ENCODE measurements around the gene TH.

TH gene

DNA sequence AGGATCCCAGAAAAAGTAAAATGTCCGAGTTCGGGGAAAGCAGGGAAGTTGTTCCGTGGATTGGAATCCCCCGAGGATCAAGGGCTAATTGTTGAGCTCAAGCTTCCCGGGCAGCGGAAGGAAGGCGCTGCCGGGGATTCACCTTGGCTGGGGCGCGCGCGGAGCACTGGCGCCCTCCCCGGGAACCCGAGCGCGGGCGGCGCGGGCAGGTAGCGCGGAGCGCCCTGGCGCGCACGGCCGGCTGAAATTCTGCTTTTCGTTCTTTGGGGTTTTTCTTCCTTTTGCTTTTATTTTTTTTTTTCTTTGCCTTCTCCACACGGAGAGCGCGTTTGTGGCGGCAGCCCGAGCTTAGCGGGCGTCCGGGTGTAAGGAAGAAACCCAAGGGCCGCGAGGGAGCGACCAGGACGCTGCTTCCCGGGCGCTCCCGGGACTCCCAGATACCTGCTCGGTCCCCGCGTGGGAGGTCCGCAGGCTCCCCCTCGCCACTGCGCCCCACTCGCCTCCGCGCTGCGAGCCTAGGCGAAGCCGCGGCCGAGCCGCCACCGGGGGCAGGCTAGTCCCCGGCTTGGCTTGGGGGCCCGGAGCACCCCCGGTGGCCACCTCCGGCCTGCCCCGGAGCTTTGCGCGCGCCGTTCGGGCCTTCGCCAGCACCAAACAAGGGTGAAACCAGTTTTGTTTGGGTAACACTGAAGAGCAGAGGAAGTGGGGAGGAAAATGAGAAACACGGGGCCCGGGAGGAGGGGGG is 27.6 kb downstream of the TH start:
- no peak for DNase-seq

DNA sequence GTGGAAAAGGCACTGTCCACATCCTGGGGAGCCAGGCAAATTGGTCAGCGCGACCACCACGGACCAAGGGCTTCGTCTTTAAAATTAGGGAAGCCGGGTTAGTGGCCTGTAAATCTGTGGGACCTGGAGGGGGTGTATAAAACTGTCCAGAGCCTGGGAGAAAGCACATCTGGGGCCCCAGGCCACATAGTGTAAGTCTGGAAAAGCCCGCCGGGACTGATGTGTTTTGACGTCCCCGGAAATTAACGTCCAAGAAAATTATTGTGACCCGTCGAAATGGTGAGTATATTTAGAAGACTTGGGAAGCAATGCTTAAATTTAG is 28.2 kb downstream of the TH start:
- DNase-seq = no peak

DNA sequence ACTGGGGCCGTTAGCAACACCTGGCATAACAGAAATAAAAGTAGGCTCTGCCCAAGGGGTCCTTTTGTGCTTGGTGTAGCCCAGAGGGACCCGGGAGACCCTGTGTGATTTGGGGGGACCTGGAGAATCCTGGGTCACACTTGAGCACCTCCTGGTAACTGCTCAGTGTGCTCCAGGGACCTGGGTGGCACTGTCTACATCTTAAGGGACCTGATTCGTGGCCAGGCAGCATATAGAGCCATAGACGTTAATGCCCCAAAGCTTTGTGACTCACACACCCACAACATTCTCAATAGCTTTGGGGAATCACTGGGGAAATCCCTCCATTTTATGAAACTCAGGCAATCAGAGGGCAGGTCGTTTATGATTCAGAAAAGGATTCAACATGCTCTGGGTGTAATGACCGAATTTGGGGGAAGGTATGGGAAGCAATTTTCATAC is 28.8 kb downstream of the TH start:
- DNase-seq = no peak

DNA sequence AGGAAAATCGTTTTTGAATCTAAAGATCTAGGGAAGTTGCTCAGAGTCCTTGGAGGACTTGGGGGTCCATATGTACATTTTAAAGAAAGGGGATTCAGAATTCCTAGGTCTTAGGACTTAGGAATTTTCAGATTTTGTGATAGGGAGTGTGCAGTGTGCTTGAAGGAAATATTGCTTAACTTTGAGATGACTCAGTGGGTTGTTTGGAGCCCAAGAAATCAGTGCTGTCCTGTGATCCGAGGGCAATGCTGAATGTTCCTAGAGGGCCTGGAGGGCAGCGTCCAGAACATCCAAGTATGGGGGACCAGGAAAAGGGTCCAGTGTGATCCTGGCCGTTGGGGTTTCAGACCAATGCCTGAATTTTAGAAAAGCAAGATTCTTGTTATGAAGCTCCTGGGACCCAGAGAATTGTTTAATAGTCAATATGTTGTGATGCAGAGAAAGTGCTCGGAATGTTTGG is 29.3 kb downstream of the TH start:
- DNase-seq = no peak

DNA sequence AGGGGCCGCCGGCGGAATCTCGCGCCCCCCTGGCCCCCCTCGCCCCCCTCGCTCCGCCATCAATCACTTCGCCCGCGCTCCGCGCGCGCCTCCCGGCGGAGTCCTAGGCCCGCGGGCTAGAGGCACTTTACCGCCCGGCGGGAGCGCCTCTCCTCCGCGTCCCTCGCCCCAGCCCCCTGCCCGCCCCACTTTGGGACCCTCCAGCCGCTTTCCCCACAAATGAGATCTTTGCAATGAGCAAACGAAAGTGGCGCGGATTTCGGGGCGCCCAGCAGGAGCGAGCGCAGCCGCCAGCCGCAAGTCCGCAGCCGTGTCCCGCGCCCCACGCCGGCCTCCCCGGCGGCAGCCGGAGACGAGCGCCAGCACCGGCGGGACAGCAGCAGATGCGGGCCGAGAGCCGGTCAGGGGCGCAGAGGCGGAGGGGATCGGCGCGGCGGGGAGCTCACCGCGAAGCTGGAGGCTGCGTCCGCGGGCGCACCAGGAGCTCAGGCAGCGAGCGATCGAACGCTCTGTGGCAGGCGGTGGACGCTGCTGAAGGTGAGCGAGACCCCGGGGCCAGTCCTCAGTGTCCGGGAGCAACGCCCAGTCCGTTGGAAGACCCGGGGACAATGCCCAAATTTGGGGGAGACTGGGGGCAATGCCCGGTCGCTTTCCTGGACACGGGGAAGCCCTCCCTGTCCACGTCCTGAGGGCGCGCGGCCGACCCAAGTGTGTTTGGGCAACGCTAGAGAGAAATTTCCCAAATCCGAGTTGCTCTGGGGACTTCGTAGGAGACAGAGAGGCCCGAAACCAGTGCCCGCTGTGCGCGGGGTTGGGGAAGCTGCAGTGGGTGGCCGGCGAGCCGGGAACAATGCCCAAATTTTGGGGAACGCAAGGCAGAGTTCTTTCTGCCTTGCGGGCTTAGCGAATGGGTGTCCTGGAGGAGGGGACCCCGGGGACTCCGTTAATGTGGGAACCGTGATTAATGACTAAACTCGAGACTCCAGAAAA is 30.9 kb downstream of the TH start:
- DNase-seq = no peak

DNA sequence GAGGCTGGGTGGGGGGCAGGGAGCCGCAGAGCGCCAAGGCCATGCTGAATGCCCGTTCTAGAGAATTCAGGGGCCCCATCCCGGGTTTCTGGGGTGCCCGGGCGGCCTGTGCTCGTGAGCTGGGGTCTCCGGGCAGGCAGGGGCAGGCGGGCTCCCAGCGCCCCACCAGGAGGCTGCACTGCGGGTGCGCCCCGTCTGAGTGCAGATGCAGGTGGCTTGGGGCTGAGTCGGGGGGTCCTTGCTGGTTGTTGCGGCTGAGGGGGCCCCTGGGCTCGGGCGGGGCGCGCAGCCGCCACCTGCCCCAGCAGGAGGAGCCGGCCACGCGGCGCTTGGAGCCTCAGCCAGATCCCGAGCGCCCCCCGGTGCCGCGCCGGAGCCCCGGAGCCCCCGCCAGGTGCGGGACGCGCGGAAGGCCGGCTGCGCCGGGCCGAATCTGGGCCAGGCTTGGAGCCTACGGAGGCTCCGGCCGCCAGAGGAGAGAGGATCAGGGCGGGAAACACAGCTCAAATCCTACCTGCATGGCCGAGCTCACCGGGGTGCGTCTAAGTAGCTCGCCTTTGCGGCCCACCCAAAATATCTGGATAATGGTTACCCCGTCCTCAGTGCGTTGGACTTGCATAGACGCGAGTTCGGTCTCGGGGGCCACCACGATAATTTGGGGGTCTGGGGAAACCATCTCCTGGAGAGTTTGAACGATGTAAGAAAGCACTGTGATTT is 31.8 kb downstream of the TH start:
- DNase-seq = no peak

DNA sequence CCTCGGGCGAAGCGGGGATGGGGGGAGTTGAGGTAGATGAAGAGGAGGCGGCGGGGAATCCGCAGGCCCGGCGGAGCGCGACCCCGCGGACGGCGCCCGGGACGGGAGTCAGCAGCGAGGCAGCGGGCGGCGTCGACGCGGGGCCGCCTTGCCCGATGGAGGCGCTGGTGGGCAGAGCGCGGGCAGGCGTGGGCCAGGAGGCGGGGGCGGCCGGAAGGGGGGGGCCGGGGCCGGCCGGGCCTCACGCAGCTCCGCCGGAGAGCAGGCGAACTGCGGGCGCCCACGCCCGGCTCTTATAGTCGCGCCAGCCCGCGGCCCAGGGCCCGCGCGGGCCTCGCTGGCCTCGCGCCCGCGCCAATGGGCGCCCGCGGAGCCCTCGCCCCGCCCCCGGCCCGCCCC is 32.5 kb downstream of the TH start, which contains the start of gene IGF2:
IGF2 (minus strand) TSS at position 267 of the 399 bp plus-strand sequence. CDS start 3,866 bp downstream, outside the sequence.
- DNase-seq = no peak

DNA sequence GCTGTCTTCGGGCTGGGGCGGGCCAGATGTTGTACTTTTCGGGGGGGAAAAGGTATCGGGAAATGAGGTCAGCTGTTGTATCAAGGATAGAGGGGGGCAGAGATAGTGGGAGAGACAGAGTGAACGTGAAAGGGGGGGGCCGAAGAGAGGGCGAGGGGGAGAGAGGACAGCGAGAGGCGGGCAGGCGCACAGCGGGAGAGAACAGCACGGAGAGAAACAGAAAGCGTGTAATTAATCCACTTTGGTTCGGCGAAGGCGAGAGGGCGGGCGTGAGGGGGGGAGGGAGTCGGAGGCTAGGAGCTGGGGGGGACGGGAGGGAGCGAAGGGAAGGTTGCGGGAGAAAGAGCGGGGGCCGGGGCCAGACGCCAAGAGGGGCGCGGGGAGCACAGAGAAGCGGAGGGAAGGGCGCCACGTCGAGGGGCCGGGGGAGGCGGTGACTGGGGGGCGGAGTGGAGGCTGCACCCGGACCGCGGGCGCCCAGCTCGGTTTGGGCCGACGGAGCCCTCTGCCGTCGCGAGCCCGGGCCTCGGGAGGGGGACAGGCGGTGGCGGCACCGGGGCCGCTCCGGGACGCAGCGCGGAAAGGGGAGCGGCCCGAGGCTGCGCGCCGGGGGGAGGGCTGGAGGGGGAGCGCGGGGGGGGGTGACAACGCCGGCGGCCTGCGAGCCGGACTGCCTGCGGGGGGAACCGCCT is 33.0 kb downstream of the TH start:
- no peak for DNase-seq

DNA sequence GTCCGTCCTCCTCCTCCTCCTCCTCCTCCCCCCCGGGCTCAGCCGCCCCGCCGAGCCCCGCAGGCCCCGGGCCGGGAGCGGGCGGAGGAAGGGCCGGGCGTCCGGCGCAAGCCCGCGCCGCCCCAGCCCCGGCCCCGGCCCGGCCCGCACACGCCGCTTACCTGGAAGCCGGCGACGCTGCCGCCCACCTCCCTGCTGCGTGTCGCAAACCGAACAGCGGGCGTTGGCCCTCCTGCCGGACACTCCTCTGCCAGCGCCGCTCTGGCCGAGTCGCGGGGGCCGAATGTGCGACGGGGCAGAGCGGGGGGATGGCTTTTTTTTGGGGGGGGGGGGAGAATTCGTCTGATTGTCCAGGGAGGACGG is 33.6 kb downstream of the TH start:
- no peak for DNase-seq

DNA sequence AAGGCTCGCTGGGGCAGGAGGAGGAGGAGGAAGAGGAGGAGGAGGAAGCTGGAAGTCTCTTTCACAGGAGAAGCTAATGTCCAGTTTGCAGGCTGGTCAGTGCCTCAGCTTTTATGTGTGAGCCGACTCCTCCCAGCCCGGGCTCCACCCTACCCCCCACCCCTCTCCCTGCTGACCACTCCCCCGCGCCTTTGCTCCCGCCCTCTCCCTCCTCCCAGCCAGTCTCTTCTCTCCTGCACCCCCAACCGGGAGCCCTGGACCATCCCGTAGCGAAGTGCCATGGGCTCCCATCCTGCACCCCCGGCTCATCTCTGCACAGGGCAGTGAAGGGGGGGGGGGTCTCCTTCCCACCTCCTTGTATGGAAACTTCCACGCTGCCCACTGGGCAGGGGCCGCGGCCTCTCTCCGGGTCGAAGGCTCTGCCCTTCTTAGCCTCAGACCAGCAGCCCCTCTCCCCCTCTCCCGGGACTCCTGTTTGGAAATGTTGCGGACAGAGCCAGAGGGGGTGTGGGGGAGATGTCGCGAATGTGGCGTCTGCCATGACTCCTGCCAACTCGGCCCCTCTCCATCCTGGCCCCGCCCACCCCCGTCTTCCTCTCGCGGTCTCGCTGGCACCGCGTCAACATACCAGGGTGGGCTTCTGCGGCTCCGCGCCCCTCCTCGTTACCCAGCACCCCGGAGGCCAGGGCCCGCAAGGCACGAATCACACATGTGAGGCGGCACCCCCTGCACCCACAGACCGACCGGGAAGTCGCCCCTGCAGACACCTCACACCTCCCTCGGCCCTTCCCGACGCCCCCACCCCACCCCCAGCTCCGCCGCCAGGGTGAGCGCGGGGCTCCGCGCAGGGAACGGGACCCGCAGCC is 34.2 kb downstream of the TH start:
- no peak for DNase-seq

DNA sequence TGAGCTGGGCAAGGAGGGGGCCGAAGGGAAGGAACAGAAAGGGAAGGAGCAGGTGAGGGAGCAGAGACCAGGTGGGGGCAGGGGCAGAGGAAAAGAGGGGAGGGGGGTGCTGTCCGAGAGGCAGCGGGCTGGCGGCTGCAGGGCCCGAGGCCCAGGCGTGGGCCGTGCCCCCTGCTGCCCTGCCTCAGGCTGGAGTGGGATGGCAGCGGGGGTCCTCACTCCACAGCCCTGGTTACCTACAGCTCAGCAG is 34.7 kb downstream of the TH start:
- no peak for DNase-seq

DNA sequence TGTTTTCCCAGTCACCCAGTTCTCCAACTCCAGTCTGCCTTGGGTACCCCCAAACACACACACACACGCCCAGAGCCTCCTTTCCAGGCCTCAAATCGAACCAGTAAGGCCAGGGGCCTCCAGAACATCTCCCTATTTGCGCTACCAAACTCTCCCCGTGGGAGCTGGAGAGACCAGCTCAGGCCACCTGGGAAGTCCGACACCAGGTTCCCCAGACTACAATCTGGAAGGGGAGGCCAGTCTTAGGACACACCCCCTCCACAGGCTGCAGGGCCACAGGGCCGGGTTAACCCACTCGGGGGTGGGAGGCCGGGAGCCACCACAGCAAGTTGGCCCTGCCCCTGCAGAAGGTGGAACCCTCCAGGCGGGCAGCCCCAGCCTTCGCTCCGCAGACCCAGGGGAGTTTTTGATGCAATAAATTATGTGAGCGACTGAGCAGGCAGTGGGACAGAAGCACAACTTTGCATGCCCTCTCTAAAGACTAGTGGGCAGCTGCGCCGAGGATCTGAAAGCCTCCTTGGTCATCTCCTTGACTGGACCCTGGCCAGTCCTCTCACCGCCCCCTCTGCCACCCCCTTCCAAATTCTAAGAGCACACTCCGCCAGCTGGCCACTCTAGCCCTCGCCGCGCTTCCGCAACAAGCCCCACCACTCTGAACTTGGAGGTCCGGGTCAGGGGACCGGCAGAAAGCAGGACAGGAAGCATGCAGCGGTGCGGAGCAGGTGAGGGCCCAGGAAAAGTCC is 35.2 kb downstream of the TH start:
- DNase-seq = no peak

DNA sequence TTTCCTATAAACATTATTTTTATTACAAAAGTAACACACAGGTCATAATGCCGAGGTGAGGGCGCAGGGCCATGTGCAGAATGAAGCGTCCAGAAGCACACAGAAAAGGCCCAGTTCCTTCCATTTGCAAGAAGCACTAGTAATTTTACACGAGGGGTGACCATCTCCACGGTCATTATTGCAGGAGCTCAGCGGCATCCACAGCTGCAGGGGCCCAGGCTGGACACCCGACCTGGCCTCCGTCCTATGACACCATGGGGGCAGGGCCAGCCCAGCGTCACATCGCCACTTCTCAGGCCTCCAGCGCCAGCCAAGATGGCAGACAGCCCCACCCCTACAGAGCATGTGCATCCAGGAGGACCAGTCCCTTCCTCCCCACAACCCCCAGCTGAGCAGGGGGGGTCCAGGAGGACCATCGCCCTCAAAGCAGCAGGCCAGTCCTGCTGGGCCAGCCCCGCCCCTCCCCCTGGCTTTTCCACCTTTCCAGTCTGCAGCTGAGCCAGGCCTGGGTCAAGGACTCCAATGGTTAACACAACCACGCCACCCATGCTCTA is 35.9 kb downstream of the TH start:
- DNase-seq = no peak

DNA sequence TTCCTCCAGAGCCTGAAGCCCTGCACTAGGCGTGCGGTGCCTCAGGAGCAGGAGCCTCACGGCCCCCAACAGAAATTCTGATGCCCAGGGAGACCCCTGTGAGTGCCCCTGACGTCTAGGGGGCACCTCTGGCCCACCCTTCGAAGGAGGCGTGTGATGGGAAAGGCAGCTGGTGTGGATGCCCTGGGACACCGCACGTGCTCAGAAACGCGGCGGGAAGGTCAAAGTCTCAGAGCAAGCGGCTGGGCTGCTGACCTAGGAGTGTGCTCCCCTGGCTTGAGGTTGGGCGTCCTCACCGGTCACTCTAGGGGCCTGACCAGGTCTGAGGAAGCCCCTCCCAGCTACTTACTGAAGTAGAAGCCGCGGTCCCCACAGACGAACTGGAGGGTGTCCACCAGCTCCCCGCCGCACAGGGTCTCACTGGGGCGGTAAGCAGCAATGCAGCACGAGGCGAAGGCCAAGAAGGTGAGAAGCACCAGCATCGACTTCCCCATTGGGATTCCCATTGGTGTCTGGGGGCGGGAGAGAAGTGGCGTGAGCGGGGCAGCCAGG is 36.5 kb downstream of the TH start:
- no peak for DNase-seq

DNA sequence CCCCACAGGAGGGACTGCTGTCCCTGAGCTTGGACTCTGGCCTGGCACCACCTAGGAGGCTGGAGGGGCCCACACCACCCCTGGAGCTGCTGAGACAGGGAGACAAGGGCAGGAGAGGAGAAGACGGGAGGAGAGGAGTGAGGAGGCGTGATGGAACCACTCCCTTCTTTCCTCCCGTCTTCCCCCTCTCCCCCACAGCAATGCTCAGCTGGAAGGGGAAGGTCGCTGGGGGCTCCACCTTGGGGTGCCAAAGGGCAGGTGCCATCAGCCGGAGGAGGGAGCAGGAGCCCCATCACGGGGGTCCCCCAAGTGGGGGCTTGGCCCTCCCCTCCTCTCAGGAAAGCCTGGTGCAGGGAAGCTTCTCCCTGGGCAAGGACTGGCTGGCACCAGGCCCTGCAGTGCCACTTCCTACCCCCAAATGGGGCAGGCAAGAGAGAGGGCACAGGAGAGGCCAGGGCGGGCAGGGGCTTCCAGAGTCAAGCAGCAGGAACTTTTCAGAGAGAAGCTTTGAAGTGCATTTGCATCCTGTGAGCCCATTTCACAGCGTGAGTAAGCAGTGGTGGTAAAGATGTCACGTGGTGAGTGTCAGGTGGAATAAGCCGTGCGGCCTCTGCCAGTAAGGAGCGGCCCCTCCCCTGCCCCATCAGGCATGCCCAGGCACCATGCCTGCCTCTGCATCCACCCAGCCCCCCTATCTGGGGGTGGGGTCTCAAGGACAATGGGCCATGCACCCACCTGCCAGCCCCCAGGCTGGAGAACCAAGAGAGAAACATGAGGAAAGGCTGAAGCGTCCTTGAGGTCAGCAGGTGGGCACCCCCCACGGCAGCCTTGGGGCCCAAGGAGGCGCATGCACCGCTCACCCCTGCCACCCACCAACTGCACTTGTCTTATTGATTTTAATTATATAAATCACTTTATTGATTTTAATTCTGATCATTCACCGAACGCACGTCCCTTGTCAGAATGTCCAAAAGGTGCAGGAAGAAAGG is 37.3 kb downstream of the TH start:
- DNase-seq = no peak

DNA sequence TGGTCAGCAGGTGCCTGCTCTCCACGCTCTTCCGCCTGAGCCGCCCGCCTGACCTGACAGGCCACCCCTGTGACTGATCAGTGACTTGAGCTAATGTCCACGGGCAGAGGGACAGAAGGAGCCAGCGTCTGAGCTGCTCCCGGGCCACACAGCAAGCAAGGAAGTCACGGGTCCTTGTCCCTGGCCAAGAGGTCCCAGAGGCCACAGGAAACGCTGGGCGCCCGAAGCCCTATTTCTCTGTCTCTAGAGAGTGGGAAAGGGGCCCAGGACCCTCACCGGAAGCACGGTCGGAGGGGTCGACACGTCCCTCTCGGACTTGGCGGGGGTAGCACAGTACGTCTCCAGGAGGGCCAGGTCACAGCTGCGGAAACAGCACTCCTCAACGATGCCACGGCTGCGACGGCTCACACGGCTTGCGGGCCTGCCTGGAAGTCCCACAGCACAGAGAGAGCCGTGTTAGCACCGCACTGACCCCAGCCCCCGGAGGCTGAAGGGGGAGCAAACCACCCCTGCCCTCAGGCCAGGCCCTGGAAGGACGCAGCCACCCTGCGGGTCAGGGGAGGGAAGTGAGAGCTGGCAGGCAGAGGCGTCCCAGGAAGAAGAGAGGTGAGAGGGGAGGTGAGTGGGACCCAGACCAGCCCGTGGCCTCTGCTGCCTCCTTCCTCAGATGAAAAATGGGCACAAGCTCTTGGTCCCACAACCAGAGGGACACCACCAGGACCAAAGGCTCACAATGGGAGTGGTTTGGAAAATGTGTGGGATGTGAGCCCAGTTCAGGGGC is 38.2 kb downstream of the TH start:
- no peak for DNase-seq

DNA sequence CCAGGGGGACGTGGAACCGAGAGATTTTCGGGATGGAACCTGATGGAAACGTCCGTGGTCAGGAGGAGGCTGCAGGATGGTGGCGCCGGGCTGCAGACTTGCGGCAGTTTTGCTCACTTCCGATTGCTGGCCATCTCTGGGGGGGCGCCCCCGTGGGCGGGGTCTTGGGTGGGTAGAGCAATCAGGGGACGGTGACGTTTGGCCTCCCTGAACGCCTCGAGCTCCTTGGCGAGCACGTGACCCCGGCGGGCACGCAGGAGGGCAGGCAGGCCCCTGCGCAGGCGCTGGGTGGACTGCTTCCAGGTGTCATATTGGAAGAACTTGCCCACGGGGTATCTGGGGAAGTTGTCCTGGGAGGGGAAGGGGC is 38.8 kb downstream of the TH start:
- no peak for DNase-seq

All from anterior cingulate cortex (tissue), 58 donors.